ENCODE data around the gene PGAP2. TPM values are rescaled to one million over a fixed set of nuclear protein-coding genes. Genes with fewer than 3 reads are reported as not detected.

Gene PGAP2
- total RNA-seq, 4 donors from 2014 or later: 45.6 to 59.6 (median 51.9) TPM

GRCh38 chr11:3866836-3867208 lies 58.5 kb downstream of the PGAP2 start:
- no peak for DNase-seq (ENCODE audit: low spot score in 2 of 2)
- TF ChIP-seq, protein P1, sequence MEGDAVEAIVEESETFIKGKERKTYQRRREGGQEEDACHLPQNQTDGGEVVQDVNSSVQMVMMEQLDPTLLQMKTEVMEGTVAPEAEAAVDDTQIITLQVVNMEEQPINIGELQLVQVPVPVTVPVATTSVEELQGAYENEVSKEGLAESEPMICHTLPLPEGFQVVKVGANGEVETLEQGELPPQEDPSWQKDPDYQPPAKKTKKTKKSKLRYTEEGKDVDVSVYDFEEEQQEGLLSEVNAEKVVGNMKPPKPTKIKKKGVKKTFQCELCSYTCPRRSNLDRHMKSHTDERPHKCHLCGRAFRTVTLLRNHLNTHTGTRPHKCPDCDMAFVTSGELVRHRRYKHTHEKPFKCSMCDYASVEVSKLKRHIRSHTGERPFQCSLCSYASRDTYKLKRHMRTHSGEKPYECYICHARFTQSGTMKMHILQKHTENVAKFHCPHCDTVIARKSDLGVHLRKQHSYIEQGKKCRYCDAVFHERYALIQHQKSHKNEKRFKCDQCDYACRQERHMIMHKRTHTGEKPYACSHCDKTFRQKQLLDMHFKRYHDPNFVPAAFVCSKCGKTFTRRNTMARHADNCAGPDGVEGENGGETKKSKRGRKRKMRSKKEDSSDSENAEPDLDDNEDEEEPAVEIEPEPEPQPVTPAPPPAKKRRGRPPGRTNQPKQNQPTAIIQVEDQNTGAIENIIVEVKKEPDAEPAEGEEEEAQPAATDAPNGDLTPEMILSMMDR (IDR thresholded peaks at IDR 0.05): no peak
- intact Hi-C loops (cut with DNase I; ENCODE audit: low total_unique reads): no loop called here
- no peak overlapping the region for H3K4me3 ChIP-seq (ENCODE audit: low read depth, poor library complexity, severe bottlenecking)

DNA sequence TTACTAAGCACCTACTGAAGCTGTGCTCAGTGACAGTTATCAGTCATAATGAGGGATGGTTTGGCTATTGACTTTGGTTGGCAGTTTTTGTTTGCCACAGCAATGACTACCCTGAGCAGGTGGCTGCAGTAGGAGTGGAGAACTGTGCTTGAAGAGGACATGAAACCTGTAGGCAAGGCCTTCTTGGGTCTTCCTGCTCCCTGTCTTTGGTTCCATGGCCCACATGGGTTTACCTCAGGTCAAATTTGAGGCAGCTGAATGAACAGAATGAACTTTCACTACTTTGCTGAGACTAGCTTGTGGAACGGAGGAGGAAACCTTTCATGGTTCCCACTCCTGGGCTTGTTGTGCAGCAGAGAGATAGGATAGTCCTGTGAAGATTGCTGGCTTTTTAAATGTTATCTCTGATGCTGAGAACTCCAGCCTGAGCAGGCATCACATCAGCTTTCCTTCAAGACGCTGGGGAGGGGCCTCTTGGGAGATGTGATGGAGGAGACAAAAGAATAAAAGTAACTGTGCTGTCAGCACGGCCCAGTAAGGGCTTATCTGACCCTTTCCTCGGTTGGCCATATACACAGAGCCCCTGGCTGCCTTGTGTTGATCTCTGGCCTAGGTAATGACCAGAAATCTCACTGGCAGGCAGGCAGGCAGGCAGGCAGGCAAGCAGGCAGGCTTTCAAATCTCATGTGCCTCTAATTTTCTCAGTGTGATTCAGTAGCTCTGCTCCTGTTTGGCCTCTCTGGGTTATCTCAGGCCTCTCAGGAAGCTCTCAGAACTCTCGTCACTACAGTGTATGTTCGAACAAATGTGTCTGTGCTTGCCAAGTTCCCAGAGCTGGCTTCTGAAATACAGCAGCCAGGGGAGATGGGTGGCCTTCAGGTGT lies 59.1 kb downstream of the PGAP2 start:
- WGBS, 2 donors: 36 to 41% methylated on average over 6 of the region's 6 CpGs
- intact Hi-C loops (cut with DNase I; ENCODE audit: low total_unique reads): no loop called here
- TF ChIP-seq POLR2A (IDR thresholded peaks at IDR 0.05): no peak
- TF ChIP-seq, protein P1 (IDR thresholded peaks at IDR 0.05): no peak
- DNase-seq (ENCODE audit: low spot score in 2 of 2): no peak
- no peak overlapping the region for H3K4me3 ChIP-seq (ENCODE audit: low read depth, poor library complexity, severe bottlenecking)

DNA sequence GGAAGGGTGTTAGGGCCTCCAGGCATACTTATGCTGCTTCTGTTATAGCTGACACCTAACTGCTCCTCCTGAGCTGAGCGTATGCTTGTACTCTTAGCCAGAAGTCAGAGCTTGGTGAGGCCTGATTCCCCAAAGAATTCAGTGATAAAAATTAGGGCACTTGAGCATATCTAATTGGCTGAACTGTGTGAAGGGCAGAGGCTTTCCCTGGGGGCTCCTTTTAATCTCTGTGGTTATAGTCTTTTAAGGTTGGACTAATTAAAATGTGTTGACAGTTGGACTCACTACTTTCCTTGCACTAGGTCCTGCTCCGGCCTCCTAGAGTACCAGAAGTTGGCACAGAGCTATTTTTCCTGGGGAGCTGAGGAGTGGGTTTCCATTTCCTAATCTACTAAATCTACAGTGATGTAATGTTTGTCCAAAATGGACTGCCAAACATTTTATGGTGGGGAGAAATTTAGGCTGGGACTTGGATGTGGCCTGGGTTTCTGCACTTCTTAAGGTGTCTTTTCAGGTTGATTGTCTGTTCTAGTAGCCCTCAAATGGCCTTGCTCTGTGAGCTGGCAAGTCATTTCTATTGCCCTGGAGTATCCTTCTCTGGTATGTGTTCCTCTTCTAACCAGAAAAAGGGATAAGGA lies 65.5 kb downstream of the PGAP2 start:
- 71 to 90% methylated on average over 2 of the region's 2 CpGs for WGBS, 2 donors
- intact Hi-C loops (cut with DNase I; ENCODE audit: low total_unique reads): no loop called here
- no peak overlapping the region for H3K4me3 ChIP-seq (ENCODE audit: low read depth, poor library complexity, severe bottlenecking)
- TF ChIP-seq, protein P1 (IDR thresholded peaks at IDR 0.05): no peak
- TF ChIP-seq POLR2A (IDR thresholded peaks at IDR 0.05): no peak
- no peak for DNase-seq (ENCODE audit: low spot score in 2 of 2)

Other genes starting within 250 kb of the PGAP2 start
- gene ART5, start 166.6 kb upstream of the PGAP2 start, total RNA-seq: 1 to 10 TPM in 3 of 4 donors, under 1 TPM in 1; 0.25 to 3.2 (median 2.5) TPM
- gene ART1, start 163.4 kb upstream of the PGAP2 start, total RNA-seq: not detected
- 1 to 10 TPM in 1 of 4 donors, not detected in 3; 1.1 TPM for gene CHRNA10, start 137.2 kb upstream of the PGAP2 start, total RNA-seq
- 100 to 1,000 TPM in 2 of 4 donors, 10 to 100 TPM in 2; 65.4 to 220 (median 97.9) TPM for gene NUP98, start 11.0 kb upstream of the PGAP2 start, total RNA-seq
- gene RHOG, start 32.4 kb downstream of the PGAP2 start, total RNA-seq: 10 to 100 TPM; 57.0 to 75.9 (median 64.0) TPM
- 10 to 100 TPM; 43.7 to 75.9 (median 64.9) TPM for gene STIM1, start 47.1 kb downstream of the PGAP2 start, total RNA-seq

Measured in lower leg skin (tissue), 4 donors.